PC-9 (cell line): ENCODE measurements around the gene NINL.

ENCODE experiments used
- CTCF ChIP-seq: fragments of 200-600 bp; sonication (generic); conservative IDR thresholded peaks from 2 replicates; pipeline ENCODE4 v1.6.1; 2017; ENCODE audit warnings: mixed run types, antibody characterized with exemption, mild to moderate bottlenecking, moderate library complexity
- EZH2 ChIP-seq: fragments of 200-600 bp; sonication (generic); IDR thresholded peaks from 2 replicates; pipeline ENCODE4 v1.8.0; 2017; ENCODE audit warnings: antibody characterized with exemption, low read depth

- TF ChIP-seq CTCF (no peak), EZH2 (no peak)
Observed at GRCh38 chr20:25437153-25437581, 148.2 kb downstream of the NINL start.
